WTC11 (cell line): ENCODE results near the gene POLA1.

Experiments
- TP53 ChIP-seq: sonication (generic); formaldehyde crosslinking; IDR thresholded peaks from 2 replicates; pipeline ENCODE4 v1.8.1; 2023; ENCODE audit warnings: mild to moderate bottlenecking, missing genetic modification reagents
- TF ChIP-seq, protein P1 (sequence below): fragments of 200-600 bp; IDR thresholded peaks from 2 replicates; pipeline ENCODE4 v1.8.0; 2022; ENCODE audit warnings: antibody characterized with exemption

DNA sequence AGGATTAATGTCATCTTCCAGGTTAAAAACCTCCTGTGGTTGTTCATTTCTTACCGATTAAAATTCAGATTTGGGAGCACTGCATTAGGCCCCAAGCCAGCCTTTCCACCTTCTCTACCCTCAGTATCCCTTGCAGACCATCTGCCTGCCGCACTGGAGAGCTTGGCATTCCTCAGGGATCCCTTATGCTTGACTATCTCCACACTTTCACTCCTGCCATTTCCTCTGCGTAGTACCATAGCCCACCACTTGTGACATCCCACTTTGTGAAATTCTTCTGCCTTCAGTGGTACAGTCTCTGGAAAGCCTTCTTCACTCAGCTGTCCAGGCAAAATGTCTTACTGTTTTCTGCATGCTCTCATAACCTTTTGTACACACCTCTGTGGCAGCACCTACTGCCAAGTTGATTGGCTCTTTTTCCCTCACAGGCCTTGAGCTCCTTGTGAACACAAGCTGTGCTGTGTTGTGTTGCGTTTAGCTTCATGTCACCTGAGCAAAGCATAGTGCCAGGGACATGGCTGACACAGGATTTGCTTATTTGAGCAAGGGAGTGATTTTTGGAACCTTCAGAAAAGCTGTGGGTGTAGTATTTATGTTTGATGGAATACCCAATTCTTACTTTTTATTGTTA, 165.6 kb downstream of the POLA1 start:
- no peak for TF ChIP-seq TP53 (CRISPR knock-in tag)
- TF ChIP-seq, protein P1, sequence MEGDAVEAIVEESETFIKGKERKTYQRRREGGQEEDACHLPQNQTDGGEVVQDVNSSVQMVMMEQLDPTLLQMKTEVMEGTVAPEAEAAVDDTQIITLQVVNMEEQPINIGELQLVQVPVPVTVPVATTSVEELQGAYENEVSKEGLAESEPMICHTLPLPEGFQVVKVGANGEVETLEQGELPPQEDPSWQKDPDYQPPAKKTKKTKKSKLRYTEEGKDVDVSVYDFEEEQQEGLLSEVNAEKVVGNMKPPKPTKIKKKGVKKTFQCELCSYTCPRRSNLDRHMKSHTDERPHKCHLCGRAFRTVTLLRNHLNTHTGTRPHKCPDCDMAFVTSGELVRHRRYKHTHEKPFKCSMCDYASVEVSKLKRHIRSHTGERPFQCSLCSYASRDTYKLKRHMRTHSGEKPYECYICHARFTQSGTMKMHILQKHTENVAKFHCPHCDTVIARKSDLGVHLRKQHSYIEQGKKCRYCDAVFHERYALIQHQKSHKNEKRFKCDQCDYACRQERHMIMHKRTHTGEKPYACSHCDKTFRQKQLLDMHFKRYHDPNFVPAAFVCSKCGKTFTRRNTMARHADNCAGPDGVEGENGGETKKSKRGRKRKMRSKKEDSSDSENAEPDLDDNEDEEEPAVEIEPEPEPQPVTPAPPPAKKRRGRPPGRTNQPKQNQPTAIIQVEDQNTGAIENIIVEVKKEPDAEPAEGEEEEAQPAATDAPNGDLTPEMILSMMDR, result no peak
